Stomach smooth muscle (tissue), 2 donors: ENCODE measurements around the gene SVIL.
"Not testable (repeated sequence)": the region's sequence is repeated elsewhere in the genome, so short reads cannot be mapped to it uniquely, and the experiment has no call there.

Experiments used
- H3K27ac ChIP-seq: one replicate; pipeline ENCODE4 v1.7.0; 2013; ENCODE audit warnings: mild to moderate bottlenecking, low read length, inconsistent platforms
- H3K27me3 ChIP-seq, 2 donors: one replicate each; pipeline ENCODE4 v1.7.0; 2013; ENCODE audit warnings: low read length in 2 of 2; ENCODE audit not compliant: insufficient read depth in 2 of 2, control insufficient read depth in 1 of 2
- H3K36me3 ChIP-seq, 2 donors: one replicate each; pipeline ENCODE4 v1.7.0; 2013; ENCODE audit warnings: low read length in 2 of 2; ENCODE audit not compliant: control insufficient read depth in 2 of 2, insufficient read depth in 2 of 2
- H3K4me1 ChIP-seq: one replicate; pipeline ENCODE4 v1.7.0; 2013; ENCODE audit warnings: low read length; ENCODE audit not compliant: control insufficient read depth, insufficient read depth
- H3K4me3 ChIP-seq, 2 donors: one replicate each; pipeline ENCODE4 v1.7.0; 2013; ENCODE audit warnings: low read length in 2 of 2
- H3K9ac ChIP-seq, 2 donors: one replicate each; pipeline ENCODE4 v1.7.0; 2013; ENCODE audit warnings: low read length in 2 of 2, mild to moderate bottlenecking in 1 of 2
- H3K9me3 ChIP-seq, 2 donors: one replicate each; pipeline ENCODE4 v1.7.0; 2013; ENCODE audit warnings: low read length in 2 of 2; ENCODE audit not compliant: control insufficient read depth in 2 of 2
- donor health status: healthy.
- donor health status: Pancreatic carcinoma.

SVIL gene

GRCh38 chr10:29542723-29543122, 92.0 kb downstream of the SVIL start:
- no peak overlapping the region for H3K4me3 ChIP-seq
- no peaks in the 10 kb centered on the region for H3K9me3 ChIP-seq
- peaks cover 51% of the 10 kb centered on the region for H3K4me1 ChIP-seq
- H3K27ac ChIP-seq, result peak overlapping the region; percentile 46
- peaks cover 22 to 27% of the 10 kb centered on the region in 2 donors for H3K36me3 ChIP-seq
- H3K9ac ChIP-seq, result no peak overlapping the region
- H3K27me3 ChIP-seq, result no peaks in the 10 kb centered on the region

- Histone ChIP-seq H3K9me3 (no peaks in the 10 kb centered on the region), H3K4me3 (peak overlapping the region in 1 of 2 donors; percentile 8), H3K9ac (no peak overlapping the region), H3K36me3 (peaks cover 22 to 27% of the 10 kb centered on the region in 2 donors), H3K27ac (peak overlapping the region; percentile 24), H3K4me1 (peaks cover 60% of the 10 kb centered on the region), H3K27me3 (no peaks in the 10 kb centered on the region)
Measured at GRCh38 chr10:29541422-29542210, 93.2 kb downstream of the SVIL start.

- H3K4me1 ChIP-seq, result peaks cover 71% of the 10 kb centered on the region
- H3K27ac ChIP-seq, result peak overlapping the region; percentile 18
- H3K27me3 ChIP-seq, result no peaks in the 10 kb centered on the region
- H3K4me3 ChIP-seq, result no peak overlapping the region
- peaks cover 22 to 29% of the 10 kb centered on the region in 2 donors for H3K36me3 ChIP-seq
- no peak overlapping the region for H3K9ac ChIP-seq
- H3K9me3 ChIP-seq, result no peaks in the 10 kb centered on the region
Measured at GRCh38 chr10:29540016-29540415, 94.8 kb downstream of the SVIL start.

- Histone ChIP-seq H3K9me3 (no peaks in the 10 kb centered on the region), H3K4me3 (no peak overlapping the region), H3K27me3 (no peaks in the 10 kb centered on the region), H3K9ac (no peak overlapping the region), H3K4me1 (peaks cover 66% of the 10 kb centered on the region), H3K27ac (peak overlapping the region; percentile 18), H3K36me3 (peaks cover 18 to 25% of the 10 kb centered on the region in 2 donors)
Measured at GRCh38 chr10:29539412-29539811, 95.4 kb downstream of the SVIL start.

- H3K9ac ChIP-seq, result no peak overlapping the region
- H3K27me3 ChIP-seq, result no peaks in the 10 kb centered on the region
- no peak overlapping the region for H3K4me3 ChIP-seq
- H3K27ac ChIP-seq, result peak overlapping the region; percentile 37
- H3K36me3 ChIP-seq, result peaks cover 29 to 30% of the 10 kb centered on the region in 2 donors
- H3K9me3 ChIP-seq, result no peaks in the 10 kb centered on the region
- peaks cover 57% of the 10 kb centered on the region for H3K4me1 ChIP-seq
Measured at GRCh38 chr10:29537799-29538198, 97.0 kb downstream of the SVIL start.

- H3K9ac ChIP-seq, H3K4me3 ChIP-seq, H3K27me3 ChIP-seq, H3K9me3 ChIP-seq: not testable (repeated sequence)
- Histone ChIP-seq H3K27ac (peak overlapping the region; percentile 76), H3K36me3 (peaks cover 36 to 38% of the 10 kb centered on the region in 2 donors), H3K4me1 (peaks cover 51% of the 10 kb centered on the region)
Measured at GRCh38 chr10:29536691-29537090, 98.1 kb downstream of the SVIL start.

GRCh38 chr10:29535778-29536453, 98.9 kb downstream of the SVIL start:
- Histone ChIP-seq H3K4me1 (peaks cover 47% of the 10 kb centered on the region), H3K9ac (peak overlapping the region; percentile 42 to 48), H3K36me3 (peaks cover 36 to 39% of the 10 kb centered on the region in 2 donors), H3K27me3 (no peaks in the 10 kb centered on the region), H3K9me3 (no peaks in the 10 kb centered on the region), H3K4me3 (peak overlapping the region; percentile 41 to 55), H3K27ac (peak overlapping the region; percentile 76)

- no peaks in the 10 kb centered on the region for H3K9me3 ChIP-seq
- peaks cover 44% of the 10 kb centered on the region for H3K4me1 ChIP-seq
- H3K27me3 ChIP-seq, result no peaks in the 10 kb centered on the region
- H3K4me3 ChIP-seq, result peak overlapping the region; percentile 41 to 55
- H3K36me3 ChIP-seq, result peaks cover 38% of the 10 kb centered on the region in 2 donors
- H3K9ac ChIP-seq, result peak overlapping the region; percentile 42 to 48
- H3K27ac ChIP-seq, result peak overlapping the region; percentile 76
Measured at GRCh38 chr10:29535012-29535777, 99.6 kb downstream of the SVIL start.

- no peaks in the 10 kb centered on the region for H3K9me3 ChIP-seq
- H3K36me3 ChIP-seq, result peaks cover 38 to 40% of the 10 kb centered on the region in 2 donors
- peak overlapping the region; percentile 76 for H3K27ac ChIP-seq
- H3K4me3 ChIP-seq, result no peak overlapping the region
- H3K4me1 ChIP-seq, result peaks cover 44% of the 10 kb centered on the region
- H3K9ac ChIP-seq, result no peak overlapping the region
- no peaks in the 10 kb centered on the region for H3K27me3 ChIP-seq
Measured at GRCh38 chr10:29534590-29534989, 100.2 kb downstream of the SVIL start.

GRCh38 chr10:29533696-29534285, 101.0 kb downstream of the SVIL start:
- Histone ChIP-seq H3K9ac (no peak overlapping the region), H3K27ac (peak overlapping the region; percentile 76), H3K4me3 (no peak overlapping the region), H3K4me1 (peaks cover 39% of the 10 kb centered on the region), H3K27me3 (no peaks in the 10 kb centered on the region), H3K9me3 (no peaks in the 10 kb centered on the region), H3K36me3 (peaks cover 40 to 41% of the 10 kb centered on the region in 2 donors)
